ENCODE measurements around the gene THSD4. TPM values are rescaled to one million over a fixed set of nuclear protein-coding genes. Genes with fewer than 3 reads are reported as not detected.
"Not testable (repeated sequence)": the region's sequence is repeated elsewhere in the genome, so short reads cannot be mapped to it uniquely, and the experiment has no call there.

Gene THSD4
- total RNA-seq, 1 experiment from 2014 or later: 21.7 TPM

DNA sequence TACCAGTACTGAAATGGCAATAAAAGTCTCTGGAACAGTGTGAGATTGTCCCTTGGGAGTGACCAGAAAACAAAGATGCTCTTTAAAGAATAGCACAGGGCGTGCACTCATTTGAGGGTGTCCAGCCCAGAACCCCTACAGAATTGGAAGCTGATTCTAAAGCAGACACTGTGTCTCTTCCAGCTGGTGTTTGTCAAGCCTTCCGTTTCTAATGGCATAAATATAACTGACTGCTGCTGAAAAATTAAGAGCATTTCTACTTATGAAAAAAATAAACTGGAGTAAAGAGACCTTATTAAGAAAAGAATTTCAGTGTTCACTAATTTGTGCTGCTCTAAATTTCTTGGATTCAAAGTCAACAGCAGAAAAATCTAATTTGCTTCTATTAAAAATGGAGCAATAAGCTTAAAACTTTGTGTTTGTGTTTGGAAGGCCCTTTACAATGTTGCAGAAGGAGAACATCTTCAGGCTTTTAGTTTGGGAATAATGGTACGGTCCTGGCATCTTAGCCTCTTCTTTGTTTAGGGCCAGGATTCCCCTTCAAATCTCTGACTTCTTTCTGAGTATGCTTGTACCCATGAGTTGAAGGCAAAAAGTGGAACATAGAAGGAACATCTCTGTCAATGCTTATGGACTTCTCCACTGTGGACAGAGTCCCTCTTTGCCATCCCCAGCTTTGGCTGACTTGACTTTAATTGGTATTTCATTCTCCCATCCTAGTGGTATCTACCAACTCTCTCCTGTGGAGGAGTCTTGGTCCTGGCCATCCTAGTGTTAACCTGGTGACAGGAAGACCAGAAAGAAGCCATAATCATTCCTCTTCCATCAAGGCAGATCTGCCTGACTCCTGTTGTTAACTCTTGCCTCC lies 65.9 kb downstream of the THSD4 start:
- no peak for DNase-seq (ENCODE audit: extremely low read depth, low read depth)

DNA sequence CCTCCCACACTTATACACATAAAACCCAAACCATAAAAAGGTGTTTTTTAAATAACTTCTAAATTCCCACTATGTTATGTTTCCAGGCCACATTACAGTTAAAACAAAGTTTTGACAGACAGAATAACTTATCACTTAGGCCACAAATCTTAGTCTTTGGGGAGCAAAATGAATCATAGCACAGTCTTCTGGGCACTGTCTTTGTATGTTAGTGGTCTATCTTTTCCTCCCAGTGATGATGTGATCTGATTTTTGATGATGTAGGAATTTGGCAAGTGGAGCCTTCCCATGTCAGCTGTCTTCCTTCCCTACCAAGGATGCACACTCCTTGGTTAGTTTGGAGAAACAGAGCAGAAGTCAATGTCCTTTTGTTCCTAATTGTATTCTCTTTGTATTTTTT lies 67.3 kb downstream of the THSD4 start:
- no peak for DNase-seq (ENCODE audit: extremely low read depth, low read depth)

DNA sequence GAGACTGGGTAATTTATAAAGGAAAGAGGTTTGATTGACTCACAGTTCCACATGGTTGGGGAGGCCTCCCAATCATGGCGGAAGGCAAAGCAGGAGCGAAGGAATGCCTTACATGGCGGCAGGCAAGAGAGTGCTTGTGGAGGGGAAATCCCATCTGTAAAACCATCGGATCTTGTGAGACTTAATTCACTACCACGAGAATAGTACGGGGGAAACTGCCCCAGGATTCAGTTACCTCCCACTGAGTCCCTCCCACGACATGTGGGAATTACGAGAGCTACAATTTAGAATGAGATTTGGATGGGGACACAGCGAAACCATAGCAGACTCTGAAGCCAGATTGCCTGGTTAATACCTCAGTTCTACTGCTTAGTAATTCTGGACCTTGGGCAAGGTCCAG lies 67.8 kb downstream of the THSD4 start:
- DNase-seq (ENCODE audit: extremely low read depth, low read depth): no peak

DNA sequence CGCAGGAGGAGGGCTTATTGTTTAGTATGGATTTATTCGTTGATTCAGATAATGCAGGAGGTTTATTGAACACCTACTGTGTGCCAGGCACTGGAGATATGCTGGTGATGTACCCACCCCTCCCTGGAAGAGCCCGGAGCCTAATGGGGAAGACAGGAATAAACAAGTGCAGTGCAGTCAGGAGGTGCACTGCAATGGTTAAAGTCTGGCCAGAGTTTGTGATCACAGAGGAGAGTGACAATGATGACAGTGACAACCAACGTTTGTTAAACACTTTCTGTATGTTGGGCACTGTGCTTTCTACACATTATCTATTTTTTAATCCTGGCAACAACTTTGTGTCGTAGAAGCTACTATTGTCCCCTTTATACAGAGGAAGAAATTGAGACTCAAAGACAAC lies 70.4 kb downstream of the THSD4 start:
- DNase-seq (ENCODE audit: extremely low read depth, low read depth): no peak

DNA sequence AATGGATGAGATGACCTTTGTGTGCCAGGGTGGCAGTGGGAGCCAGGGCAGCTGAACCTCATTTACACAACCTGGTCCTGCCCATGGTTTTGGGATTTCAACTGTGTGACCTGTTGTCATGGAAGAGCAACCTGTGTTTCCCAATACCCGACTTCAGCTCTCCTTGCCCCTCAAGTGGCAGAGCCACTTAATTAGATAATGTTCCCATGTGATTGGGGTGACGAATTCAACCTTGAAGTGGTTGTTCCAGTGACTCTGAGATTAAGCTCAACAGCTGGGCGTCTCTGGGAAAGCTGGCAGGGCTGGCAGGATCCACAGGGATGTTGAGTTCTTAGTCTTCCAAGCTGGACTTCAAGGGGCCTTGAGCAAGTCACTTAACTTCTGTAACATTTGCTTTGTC lies 71.0 kb downstream of the THSD4 start:
- no peak for DNase-seq (ENCODE audit: extremely low read depth, low read depth)

DNA sequence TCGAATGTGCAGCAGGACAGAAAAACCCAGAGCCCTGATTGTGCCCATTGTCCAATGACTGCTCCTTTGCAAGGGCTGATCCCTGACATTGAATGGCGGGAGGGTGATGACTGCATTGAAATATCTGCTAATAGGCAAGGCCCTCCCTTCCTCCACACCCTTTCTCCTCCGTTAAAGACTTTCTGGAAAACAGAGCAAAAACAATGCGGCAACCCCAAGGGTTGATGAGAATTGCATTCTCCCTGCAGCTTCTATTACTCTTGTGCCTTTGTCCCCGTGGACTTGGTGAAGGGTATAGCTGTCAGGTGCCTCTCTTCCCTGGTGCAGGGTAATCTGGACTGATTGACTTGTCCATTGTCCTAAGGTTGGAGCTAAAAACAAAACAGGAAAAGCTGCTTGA lies 71.8 kb downstream of the THSD4 start:
- no peak for DNase-seq (ENCODE audit: extremely low read depth, low read depth)

DNA sequence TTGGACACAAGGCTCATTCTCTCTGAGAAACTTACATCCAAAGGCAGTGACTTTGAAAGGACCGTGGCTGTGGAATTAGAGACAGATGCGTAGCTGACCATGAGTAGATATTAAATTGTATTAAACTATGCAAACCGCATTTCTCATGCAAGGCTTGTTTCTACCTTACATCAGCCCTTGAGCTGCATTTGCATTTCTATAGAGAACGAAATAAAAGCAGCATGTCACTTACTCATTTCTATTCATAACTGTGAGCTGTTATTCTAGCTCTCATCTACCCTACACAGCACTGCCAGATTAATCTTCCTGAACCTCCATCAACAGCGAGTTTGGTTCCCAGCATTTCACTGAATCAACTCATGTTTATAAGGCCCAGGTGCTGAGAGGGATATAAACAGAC lies 72.3 kb downstream of the THSD4 start:
- no peak for DNase-seq (ENCODE audit: extremely low read depth, low read depth)

DNA sequence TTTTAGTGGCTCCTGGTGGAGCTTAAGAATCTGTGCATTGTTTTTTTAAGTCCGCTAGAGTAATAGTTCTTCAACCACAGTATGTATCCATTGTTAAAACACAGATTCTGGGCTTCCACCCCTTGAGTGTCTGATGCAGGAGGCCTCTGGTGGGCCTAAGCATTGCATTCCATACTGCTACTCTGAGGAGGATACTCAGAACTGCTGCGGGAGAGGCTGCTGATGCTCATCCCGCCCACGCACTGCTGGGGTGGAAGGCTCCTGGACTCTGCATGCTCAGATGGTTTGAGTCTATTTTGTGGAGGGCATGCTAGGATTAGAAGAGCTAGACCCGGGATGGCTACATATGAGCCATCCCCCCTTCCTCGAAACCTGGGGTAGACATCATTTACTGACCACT lies 74.4 kb downstream of the THSD4 start:
- no peak for DNase-seq (ENCODE audit: extremely low read depth, low read depth)

DNA sequence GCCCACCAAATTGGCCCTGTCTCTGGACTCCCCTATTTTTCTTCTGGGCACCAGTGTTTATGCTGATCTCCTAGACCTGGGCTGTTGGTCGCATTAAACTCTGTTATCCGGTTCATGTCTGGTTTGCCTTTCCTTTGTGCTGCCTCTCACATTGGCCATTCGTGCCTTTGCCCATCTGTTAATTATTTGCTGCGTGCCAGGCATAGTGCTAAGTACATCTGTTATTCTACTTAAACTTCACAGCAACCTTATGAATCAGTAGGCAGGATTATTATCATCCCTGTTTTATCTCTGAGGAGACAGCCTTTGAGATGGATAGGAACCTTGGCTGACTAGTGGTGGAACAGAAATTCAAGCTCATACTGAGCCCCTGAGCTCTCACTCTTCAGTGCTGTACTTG lies 76.0 kb downstream of the THSD4 start:
- DNase-seq (ENCODE audit: extremely low read depth, low read depth): no peak

DNA sequence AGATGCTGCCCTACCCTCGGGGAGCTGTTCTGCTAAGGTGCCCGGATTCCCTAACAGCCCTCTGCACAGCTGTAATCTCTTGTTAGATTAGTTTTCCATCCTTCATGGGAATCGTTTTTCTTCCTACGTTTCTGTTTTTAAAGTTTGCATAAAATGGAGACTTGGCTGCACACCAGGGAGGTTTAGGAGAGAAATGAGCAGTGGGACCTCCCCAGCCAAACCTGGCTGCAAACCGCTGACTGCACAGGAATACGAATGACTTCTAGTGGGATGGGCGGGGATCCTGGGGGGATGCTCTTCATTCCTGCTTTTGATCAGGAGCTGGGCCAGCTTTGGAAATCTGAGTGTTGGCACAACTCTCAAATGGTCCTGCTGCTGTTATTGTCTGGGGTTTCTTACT lies 77.5 kb downstream of the THSD4 start:
- DNase-seq (ENCODE audit: extremely low read depth, low read depth): no peak

DNA sequence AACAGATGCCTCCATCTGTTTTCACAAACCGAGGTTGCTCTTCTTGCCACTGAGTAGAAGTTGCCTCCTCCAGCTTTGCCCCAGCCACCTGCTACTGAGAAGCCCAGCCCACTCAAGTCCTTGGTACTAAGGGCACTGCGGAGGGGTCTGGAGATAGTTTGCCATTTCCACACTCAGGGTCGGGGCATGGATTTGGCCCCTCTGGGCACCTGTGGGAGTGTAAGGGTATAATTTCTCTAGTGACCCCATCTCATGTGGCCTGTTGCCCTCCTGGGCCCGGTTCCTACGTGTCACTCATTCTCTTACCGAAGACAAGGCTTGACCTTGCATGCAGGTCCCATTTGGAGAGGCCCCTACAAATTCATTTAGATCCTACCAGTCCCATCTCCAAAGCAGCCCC lies 79.0 kb downstream of the THSD4 start:
- DNase-seq (ENCODE audit: extremely low read depth, low read depth): no peak

DNA sequence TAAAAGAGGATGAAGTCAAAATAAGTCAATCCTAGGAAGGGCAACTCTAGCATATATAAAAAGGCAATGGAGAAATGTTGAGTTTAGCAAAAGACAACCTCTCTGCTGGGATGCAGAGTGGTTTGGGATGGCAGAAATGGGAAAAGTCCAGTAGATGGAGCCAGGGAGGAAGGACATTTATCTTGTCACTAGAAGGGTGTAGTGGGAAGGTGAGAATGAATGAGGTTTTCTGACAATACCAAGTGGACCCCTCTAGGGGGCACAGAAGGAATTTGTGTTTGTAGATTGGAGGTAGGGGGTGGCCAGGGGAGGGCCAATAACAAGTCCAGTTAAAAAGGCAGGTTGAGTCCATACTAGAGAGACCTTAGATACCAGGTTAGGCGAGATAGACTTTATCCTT lies 80.0 kb downstream of the THSD4 start:
- DNase-seq (ENCODE audit: extremely low read depth, low read depth): peak; percentile 29

DNA sequence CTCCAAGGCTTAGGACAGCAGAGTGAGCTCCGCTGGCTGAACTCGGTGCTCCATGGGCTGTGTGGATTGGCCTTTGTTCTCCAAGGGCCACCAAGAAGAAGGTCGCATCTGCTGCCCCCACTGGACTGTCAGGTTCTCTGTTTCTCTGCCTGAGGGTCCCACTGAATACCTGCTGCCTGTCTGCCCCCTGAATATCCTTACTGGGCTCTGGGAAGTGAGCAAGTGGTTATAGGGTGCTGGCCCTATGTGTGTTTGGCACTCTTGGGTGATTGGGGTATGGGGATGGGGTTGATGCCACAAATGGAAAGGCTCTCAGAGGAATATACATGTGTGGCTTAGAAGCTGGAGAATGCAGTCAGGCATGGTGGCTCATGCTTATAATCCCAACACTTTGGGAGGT lies 82.3 kb downstream of the THSD4 start:
- DNase-seq (ENCODE audit: extremely low read depth, low read depth): no peak

DNA sequence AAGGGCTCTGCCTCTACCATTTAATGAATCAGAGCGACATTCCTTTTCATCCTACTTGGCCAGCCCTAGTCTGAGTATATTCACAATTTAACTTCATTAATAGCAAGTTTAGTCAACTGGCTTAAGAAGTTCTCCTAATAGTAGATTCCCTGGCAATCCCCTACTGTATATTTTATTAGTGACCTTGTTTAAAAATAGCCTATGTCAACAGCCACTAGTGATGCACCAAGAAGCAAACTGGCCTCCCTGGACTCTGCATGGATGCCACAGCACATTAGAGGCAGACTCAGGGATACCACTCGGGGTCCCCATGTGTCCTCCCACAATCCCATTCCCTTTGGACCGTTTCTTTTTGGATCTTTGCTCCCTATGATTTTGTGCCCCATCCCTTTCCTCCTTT lies 83.6 kb downstream of the THSD4 start:
- no peak for DNase-seq (ENCODE audit: extremely low read depth, low read depth)

DNA sequence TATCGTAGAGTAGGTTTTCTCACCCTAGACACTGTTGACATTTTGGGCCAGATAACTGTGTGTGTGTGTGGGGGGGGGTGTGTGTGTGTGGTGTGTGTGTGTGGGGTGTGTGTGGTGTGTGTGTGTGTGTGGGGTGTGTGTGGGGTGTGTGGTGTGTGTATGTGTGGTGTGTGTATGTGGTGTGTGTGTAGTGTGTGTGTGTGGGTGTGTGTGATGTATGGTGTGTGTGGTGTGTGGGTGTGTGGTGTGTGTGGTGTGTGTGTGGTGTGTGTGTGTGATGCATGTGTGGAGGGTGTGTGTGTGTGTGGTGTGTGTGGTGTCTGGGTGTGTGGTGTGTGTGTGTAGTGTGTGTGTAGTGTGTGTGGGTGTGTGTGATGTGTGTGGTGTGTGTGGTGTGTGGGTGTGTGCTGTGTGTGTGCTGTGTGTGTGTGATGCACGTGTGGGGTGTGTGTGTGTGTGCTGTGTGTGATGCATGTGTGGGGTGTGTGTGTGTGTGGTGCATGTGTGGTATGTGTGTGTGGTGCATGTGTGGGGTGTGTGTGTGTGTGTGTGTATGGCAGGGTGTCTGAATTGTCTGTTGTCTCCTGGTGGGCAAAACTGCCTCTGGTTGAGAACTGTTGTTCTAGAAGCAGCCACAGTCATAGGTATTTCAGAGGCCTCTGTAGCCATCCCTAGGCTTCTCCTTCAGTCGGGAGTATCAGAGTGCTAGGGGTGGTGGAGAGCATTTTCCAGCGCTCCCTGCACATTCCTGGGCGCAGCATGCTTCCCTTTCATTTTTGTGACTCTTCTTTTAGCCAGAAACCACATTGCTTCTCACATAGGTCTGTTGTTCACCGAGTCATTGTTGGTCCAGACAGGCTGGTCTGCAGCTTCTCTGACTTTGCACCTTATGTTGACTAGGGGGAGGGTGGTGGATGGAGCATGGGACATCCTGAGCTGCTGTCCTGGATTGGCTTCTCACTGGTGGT lies 84.4 kb downstream of the THSD4 start:
- no peak for DNase-seq (ENCODE audit: extremely low read depth, low read depth)

DNA sequence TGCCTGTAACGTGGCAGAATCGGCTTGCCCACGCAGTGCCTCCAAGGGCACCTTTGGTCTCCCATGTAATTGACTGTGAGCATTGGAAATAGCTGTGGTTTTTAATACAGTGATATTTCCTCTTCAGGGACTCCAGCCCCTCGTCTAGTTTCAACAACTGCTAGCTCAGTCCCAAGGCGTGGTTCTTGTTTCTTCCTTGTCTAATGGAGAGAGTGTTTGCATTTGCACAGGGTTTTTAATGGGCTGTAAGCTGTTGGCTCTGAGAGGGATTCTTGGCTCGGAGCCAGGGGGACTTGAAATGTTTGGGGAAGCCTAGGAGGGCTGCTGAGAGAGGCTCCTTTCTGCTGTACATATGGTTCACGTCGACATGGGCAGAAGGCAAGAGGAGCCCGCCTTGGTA lies 86.2 kb downstream of the THSD4 start:
- no peak for DNase-seq (ENCODE audit: extremely low read depth, low read depth)

DNA sequence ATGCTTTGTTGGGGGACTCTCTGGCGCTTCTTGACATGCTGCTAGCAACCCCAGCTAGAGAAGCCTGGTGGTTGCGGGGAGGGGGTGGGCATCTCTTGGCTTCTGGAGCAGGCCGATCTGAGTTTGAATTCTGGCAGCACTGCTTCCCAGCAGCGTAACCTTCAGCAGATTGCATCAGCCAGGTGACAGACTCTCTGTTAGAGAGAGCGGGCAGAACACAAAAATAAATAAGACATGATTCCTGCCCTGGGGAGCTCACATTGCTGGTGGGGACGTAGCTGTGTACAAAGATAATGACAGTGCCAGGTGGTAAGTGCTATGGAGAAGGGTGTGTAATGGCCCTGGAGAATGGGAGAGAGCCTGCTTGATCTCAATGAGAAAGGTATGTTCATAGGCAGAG lies 87.4 kb downstream of the THSD4 start:
- DNase-seq (ENCODE audit: extremely low read depth, low read depth): no peak

DNA sequence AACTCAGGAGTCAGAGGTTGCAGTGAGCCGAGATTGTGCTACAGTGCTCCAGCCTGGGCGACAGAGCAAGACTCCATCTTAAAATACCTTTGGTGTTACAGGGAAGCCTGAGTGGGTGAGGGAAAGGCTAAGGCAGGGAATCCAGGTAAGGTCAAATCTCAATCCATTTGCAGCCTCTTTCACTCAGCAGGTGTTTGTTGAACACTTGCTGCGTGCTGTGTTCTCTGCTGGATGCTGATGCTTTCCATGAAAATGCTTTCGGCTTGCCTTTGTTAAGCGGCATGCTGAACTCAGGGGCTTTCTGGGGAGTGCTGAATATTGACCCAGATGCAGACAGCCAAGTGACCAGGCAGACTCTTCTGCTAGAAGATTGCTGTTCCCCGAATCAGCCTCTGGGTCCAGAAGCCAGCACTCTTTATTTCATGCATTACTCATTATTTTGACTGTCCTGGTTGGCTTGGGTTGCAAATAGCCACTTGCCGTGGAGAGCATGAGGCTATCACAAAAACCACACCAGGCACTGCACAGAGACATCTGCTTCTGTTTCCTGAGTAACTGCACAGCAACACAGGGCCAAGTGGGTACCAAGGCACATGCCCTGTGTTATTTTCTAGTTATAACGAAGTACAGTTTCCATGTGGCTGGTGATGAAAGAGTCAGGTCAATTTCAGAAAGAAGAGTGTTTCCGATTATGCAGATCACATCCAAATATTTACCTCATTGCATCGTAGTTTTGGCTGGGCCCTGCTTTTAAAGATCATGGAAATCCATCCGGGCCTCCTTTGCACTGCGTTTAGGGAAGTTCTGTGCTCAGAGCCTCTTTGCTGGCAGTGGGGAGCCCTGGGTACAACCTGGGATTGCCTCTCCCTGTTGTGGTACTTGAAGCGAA lies 88.6 kb downstream of the THSD4 start:
- no peak for DNase-seq (ENCODE audit: extremely low read depth, low read depth)

DNA sequence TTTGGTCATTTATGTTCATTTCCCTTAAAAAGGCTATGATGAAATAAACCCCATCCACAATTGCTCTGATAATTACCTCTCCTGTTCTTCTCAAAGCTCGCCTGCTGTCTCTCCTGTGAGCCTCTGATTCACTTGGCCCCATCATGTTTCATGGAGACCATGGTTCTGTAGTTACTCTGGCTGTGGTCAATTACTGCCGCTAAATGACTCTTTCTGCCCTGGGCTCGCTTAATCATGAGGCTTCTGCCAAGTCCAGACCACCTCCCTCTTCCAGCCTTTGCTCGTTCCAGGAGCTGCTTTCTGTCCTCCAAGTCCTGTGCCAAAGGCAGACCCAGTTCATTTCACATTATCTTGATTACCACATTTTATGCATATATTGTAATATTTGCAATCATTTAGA lies 91.9 kb downstream of the THSD4 start:
- no peak for DNase-seq (ENCODE audit: extremely low read depth, low read depth)

DNA sequence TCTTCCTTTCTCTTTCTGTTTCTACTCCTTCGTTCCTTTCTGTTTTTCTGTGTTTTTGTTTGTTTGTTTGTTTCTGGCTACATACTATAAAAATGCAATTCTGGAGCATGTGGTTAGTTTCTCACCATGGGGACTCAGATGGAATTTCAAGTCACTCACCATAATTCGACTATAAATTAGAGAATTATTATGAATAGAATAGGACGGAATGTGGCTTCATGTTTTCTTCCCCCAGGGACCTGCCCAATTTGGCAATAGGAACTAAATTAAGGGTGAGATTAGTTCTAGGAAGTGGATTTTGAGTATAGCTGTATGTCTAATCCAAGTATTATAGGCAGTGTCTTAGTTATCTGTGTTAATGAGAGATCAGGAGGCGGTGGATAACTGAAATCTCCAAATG lies 96.9 kb downstream of the THSD4 start:
- DNase-seq (ENCODE audit: extremely low read depth, low read depth): no peak

DNA sequence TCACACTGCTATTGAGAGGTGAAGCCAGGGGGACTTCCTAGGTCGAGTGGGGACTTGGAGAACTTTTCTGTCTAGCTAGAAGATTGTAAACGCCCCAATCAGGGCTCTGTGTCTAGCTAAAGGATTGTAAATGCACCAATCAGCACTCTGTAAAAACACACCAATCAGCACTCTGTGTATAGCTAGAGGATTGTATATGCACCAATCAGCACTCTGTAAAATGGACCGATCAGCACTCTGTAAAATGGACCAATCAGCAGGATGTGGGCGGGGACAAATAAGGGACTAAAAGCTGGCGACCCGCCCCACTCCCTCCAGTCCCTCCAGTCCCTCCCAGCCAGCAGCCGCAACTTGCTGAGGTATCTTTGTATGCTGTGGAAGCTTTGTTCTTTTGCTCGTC lies 98.7 kb downstream of the THSD4 start:
- DNase-seq (ENCODE audit: extremely low read depth, low read depth): not testable (repeated sequence)

All from NCI-H460 (cell line).